PFSK-1 (cell line): ENCODE data around the gene CFAP157.

Experiments used
- FOXP2 ChIP-seq: optimal IDR thresholded peaks from 2 replicates; pipeline ENCODE3; 2011; ENCODE audit warnings: borderline replicate concordance, control low read depth, inconsistent platforms; ENCODE audit not compliant: insufficient read depth; ENCODE audit errors: extremely low read length, extremely low read depth
- POLR2AphosphoS5 ChIP-seq: IDR thresholded peaks from 2 replicates; pipeline ENCODE4 v1.6.1; 2012; ENCODE audit warnings: low read depth, mild to moderate bottlenecking, control low read depth, low read length, moderate library complexity
- SIN3A ChIP-seq: IDR thresholded peaks from 2 replicates; pipeline ENCODE4 v1.6.1; 2012; ENCODE audit warnings: mild to moderate bottlenecking, low read length, moderate library complexity, borderline replicate concordance; ENCODE audit not compliant: insufficient read depth
- TAF1 ChIP-seq: IDR thresholded peaks from 2 replicates; pipeline ENCODE4 v1.6.1; 2012; ENCODE audit warnings: low read length, control low read depth, borderline replicate concordance; ENCODE audit not compliant: insufficient read depth
- TF ChIP-seq, protein P1 (sequence below), 2 experiments: IDR thresholded peaks; 2 replicates each; pipeline versions ENCODE4 v1.6.1 to v1.8.0; 2011 to 2012; ENCODE audit warnings: low read depth in 2 of 2, low read length in 2 of 2, control low read depth in 1 of 2, inconsistent platforms in 1 of 2, mild to moderate bottlenecking in 1 of 2, moderate library complexity in 1 of 2; ENCODE audit not compliant: insufficient read depth in 1 of 2

CFAP157 gene

DNA sequence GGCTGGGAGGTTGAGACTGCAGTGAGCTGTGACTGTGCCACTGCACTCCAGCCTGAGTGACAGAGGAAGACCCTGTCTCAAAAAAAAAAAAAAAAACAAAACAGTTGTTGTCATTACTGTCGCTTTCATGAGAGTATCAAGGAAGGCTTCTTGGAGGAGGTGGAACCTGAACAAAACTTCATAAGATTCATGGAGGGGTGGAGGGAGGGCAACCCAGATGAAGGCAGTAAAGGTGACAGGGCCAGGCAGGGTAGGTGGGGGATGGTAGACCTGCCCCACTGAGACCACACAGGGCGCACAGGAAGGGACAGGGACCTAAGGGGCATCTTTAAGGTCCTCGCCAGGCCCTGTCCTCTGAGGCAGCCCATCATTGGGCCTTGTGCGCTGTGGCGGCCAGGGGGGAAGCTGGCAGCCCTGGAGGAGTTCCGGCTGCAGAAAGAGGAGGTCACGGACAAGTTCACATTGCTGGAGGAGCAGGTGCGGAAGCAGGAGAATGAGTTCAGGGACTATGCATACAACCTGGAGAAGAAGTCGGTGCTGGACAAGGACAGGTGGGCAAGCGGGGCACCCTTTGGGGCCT lies 3.5 kb downstream of the CFAP157 start:
- TF ChIP-seq SIN3A (no peak), POLR2AphosphoS5 (no peak), FOXP2 (no peak), TAF1 (no peak)
- TF ChIP-seq, protein P1, sequence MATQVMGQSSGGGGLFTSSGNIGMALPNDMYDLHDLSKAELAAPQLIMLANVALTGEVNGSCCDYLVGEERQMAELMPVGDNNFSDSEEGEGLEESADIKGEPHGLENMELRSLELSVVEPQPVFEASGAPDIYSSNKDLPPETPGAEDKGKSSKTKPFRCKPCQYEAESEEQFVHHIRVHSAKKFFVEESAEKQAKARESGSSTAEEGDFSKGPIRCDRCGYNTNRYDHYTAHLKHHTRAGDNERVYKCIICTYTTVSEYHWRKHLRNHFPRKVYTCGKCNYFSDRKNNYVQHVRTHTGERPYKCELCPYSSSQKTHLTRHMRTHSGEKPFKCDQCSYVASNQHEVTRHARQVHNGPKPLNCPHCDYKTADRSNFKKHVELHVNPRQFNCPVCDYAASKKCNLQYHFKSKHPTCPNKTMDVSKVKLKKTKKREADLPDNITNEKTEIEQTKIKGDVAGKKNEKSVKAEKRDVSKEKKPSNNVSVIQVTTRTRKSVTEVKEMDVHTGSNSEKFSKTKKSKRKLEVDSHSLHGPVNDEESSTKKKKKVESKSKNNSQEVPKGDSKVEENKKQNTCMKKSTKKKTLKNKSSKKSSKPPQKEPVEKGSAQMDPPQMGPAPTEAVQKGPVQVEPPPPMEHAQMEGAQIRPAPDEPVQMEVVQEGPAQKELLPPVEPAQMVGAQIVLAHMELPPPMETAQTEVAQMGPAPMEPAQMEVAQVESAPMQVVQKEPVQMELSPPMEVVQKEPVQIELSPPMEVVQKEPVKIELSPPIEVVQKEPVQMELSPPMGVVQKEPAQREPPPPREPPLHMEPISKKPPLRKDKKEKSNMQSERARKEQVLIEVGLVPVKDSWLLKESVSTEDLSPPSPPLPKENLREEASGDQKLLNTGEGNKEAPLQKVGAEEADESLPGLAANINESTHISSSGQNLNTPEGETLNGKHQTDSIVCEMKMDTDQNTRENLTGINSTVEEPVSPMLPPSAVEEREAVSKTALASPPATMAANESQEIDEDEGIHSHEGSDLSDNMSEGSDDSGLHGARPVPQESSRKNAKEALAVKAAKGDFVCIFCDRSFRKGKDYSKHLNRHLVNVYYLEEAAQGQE (IDR thresholded peaks at IDR 0.05; ENCODE audit: insufficient read depth in 1 of 2, low read depth in 2 of 2, low read length in 2 of 2): no peak

DNA sequence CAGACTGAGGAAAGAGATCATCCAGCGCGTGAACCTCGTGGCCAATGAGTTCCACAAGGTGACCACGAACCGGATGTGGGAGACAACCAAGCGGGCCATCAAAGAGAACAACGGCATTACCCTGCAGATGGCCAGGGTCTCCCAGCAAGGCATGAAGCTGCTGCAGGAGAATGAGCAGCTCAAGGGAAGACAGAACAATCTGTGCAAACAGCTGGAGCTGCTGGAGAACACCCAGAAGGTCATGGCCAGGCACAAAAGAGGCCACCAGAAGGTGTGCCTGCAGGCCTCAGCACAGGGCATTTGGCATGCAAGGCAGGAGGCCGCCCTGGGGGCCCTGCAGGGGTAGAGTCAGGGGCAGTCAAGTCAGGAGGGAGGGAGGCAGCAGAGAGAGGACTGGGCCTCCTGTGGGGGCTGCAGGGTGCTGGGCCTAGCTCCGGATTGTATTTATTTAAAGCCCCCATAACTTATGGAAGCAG lies 4.5 kb downstream of the CFAP157 start:
- TF ChIP-seq, protein P1 (IDR thresholded peaks at IDR 0.05; ENCODE audit: insufficient read depth in 1 of 2, low read depth in 2 of 2, low read length in 2 of 2): no peak
- TF ChIP-seq POLR2AphosphoS5: no peak
- no peak for TF ChIP-seq FOXP2
- no peak for TF ChIP-seq TAF1
- TF ChIP-seq SIN3A: no peak

DNA sequence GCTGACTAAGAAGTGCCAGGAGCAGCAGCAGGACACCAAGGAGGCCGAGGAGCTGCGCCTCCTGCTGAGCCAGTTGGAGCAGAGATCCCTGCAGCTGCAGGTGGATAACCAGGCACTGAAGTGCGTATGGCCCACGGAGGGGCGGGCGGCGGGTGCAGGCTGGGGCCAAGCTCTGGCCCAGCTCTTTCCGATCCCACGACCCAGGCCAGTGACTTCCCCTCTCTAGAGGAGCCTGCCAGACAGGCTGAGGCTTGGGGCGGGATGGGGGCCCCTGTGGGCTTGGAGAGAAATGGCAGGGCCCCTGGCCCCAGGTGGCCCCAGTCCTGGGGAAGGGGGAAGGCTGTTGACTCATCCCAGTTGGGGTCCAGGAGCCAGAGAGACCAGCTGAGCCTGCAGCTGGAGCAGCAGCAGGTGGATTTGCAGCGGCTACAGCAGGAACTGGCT lies 5.1 kb downstream of the CFAP157 start:
- no peak for TF ChIP-seq POLR2AphosphoS5
- no peak for TF ChIP-seq FOXP2
- no peak for TF ChIP-seq TAF1
- TF ChIP-seq, protein P1 (IDR thresholded peaks at IDR 0.05; ENCODE audit: insufficient read depth in 1 of 2, low read depth in 2 of 2, low read length in 2 of 2): no peak
- TF ChIP-seq SIN3A: no peak

DNA sequence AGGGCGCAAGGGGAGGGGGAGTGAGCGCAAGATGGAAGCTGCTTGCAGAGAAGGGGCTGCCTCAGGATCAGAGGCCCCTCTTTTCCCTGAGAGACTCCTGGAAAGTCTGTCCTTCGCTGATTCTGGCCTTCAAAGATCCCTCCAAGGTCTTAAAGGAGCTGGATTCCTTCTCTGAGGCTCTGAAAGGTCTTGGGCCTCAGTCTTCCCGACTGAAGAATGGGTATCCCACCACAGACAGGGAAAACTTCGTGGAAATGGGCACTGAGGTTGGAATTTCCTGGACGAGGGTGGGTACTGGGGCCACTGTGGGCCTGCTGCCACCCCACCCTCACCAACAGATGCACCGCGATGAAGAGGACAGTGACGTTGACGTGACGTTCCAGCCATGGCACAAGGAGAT lies 5.6 kb downstream of the CFAP157 start:
- TF ChIP-seq TAF1: no peak
- TF ChIP-seq POLR2AphosphoS5: no peak
- TF ChIP-seq SIN3A: no peak
- TF ChIP-seq, protein P1 (IDR thresholded peaks at IDR 0.05; ENCODE audit: insufficient read depth in 1 of 2, low read depth in 2 of 2, low read length in 2 of 2): no peak
- TF ChIP-seq FOXP2: no peak
